K562 treated with DMSO at 1 percent for 48 hours (cell line): ENCODE measurements around the gene RPL36. TPM values are rescaled to one million over a fixed set of nuclear protein-coding genes. Genes with fewer than 3 reads are reported as not detected.

Experiments used
- total RNA-seq: library from RNA; unstranded; fragments of 300-600 nt; gene quantifications from 2 replicates; pipeline ENCODE4 v1.2.3, GENCODE V29; 2022; ENCODE audit warnings: low replicate concordance; ENCODE audit errors: extremely low read depth

RPL36 gene
- total RNA-seq, result 2,766 TPM in 1 of 2 replicates, not detected in the other

DNA sequence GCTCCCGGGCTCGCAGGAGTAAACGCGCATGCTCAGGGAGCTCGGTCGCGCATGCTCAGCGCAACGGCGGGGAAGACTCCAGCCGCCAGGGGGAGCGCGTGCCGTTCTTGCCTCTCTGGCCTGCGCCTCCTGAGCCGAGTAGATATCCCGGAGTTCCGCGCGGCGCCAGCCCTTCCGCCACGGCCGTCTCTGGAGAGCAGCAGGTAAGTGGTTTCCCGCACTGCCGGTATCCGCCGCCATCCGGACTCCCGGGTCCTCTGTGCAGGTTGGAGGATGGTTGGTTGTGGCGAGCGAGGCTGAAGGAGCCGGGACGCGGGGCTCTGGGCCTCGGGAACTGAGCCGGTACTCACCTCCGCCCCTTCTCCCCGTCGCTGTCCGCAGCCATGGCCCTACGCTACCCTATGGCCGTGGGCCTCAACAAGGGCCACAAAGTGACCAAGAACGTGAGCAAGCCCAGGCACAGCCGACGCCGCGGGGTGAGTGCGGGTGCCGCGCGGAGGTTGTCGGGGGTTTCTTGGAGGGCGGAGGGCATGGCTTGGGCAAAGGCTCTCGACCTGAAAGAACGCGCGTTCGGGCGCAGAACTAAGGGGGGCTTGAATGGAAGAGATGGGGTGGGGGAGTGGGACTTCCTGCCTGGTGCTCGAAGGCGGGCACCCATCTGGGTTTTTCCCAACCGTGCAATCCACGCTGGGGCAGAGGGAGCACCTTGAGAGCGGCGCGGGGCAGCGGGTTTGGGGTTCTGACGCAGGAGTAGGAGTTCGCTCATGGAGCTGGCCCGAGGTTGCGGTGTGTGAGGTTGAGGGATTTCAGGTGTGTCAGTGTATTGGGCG, at the start of gene RPL36:
RPL36 (plus strand) TSS at position 171 of the 830 bp plus-strand sequence; CDS start at position 384, 213 bp downstream.

GRCh38 chr19:5680437-5681368, 9.4 kb upstream of the RPL36 start, which contains the start of the genes HSD11B1L and MICOS13:
Gene HSD11B1L, plus strand, starts transcription at chr19:5681027. Its CDS starts 3,806 bp downstream, at chr19:5684833.
Gene MICOS13, minus strand, starts transcription at chr19:5680516. Its CDS starts 30 bp downstream, at chr19:5680486.

DNA sequence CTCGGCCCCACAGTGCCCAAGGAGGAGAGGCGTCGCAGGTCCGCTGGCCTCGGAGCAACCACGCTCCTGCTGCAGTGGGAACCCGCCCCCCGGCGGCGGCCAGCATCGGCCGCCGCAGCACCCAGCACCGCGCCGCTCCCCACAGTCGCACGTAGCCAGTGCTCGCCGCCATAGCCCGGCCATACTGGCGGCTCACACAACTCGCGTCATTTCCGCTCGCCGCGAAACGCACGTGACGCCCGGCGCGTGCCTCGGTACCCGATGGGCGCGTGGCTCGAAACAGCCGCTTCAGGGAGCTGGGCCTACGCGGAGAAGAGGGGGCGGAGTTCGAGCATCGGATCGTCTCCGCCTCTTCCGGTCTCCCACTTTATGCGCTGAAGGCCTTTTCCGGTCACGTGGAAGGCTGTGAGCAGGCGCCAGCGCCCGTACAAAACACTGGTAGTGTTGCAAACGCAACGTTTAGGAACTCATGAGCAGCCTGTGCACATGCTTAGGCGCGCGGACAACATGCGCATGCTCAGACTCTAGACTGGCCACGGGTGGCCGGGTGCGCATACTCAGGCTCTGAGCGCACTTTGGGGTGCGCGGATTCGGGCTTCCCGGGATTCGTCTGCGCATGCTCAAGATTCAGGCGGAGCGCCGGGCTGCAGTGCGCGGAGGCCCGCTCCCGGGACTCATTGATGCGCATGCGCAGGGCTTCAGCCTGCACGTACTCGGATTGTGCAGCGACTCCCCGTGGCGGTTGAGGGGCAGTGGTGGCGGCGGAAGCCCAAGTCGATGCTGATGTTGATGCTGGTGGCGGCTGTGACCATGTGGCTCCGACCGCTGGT, 30.1 kb downstream of the RPL36 start, which contains the start of the genes CATSPERD and LONP1:
CATSPERD (plus strand) TSS at position 677 of the 830 bp plus-strand sequence; CDS start at position 778, 101 bp downstream.
LONP1 (minus strand) TSS at position 186 of the 830 bp plus-strand sequence; CDS start at position 172, 14 bp downstream.

Other genes starting within 250 kb of the RPL36 start
- not detected in 2 replicates for gene ZNRF4, start 234.9 kb upstream of the RPL36 start, total RNA-seq
- gene TINCR, start 122.3 kb upstream of the RPL36 start, total RNA-seq, result not detected in 2 replicates
- gene SAFB2, start 67.5 kb upstream of the RPL36 start, total RNA-seq, result not detected in 2 replicates
- 177 TPM in 1 of 2 replicates, not detected in the other for gene SAFB, start 67.2 kb upstream of the RPL36 start, total RNA-seq
- gene MICOS13, start 9.8 kb upstream of the RPL36 start, total RNA-seq, result not detected in 2 replicates
- gene HSD11B1L, start 9.3 kb upstream of the RPL36 start, total RNA-seq, result not detected in 2 replicates
- not detected in 2 replicates for gene LONP1, start 29.9 kb downstream of the RPL36 start, total RNA-seq
- not detected in 2 replicates for gene CATSPERD, start 30.3 kb downstream of the RPL36 start, total RNA-seq
- gene PRR22, start 94.5 kb downstream of the RPL36 start, total RNA-seq, result not detected in 2 replicates
- not detected in 2 replicates for gene DUS3L, start 100.9 kb downstream of the RPL36 start, total RNA-seq
- not detected in 2 replicates for gene NRTN, start 114.8 kb downstream of the RPL36 start, total RNA-seq
- gene FUT6, start 149.4 kb downstream of the RPL36 start, total RNA-seq, result not detected in 2 replicates
- gene FUT3, start 161.2 kb downstream of the RPL36 start, total RNA-seq, result not detected in 2 replicates
- gene FUT5, start 180.2 kb downstream of the RPL36 start, total RNA-seq, result not detected in 2 replicates
- gene NDUFA11, start 213.5 kb downstream of the RPL36 start, total RNA-seq, result not detected in 2 replicates
- not detected in 2 replicates for gene VMAC, start 214.6 kb downstream of the RPL36 start, total RNA-seq
- not detected in 2 replicates for gene CAPS, start 224.0 kb downstream of the RPL36 start, total RNA-seq